ENCODE measurements around the gene MIP.
"Not testable (repeated sequence)": the region's sequence is repeated elsewhere in the genome, so short reads cannot be mapped to it uniquely, and the experiment has no call there.

Gene MIP

DNA sequence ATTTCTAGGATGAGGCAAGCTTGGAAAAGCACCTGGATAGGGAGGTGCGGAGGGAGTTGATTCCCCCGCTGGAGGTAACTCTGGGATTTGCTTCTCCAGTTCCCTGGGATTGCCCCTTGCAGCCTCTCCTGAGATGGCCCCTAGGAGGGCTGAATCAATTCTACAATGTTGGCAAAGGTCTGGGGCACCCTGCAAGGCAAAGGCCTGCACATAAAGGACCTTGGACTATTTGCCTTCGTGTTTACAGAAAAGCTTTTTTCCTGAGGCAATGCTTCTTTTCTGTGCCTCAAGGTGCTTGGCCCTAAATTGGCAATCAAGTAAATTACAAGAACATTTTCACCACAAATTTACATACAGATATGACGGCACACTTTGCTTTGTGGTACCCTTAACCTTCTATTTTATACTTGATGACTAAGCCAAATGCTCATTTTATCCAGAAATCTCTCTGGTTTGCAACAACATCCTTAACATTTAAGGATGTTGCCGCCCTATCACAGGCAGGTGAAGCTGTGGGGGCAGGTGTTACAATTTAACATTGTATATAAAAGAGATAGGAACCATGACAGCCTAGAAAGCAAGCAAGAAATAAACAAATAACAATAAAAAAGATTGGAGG, 45.5 kb downstream of the MIP start:
- no peak for DNase-seq (ENCODE audit: low spot score)

DNA sequence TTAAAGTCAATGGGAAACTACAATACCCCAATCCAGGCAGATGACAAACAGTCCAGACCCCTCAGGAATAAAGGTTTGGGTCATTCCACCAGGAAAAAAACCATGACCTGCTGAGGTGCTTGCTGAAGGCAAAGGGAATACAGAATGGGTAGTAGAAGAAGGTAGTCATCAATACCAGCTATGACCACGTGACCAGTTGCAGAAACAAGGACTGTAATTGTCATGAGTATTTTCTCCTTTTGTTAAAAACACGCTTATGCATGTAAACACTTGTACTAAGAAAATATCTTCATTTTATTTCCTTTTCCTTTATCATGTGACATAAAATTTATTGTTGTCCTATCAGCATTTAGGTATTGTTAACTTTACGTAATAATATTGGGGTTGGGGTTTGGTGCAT, 50.2 kb downstream of the MIP start:
- DNase-seq (ENCODE audit: low spot score), result not testable (repeated sequence)

DNA sequence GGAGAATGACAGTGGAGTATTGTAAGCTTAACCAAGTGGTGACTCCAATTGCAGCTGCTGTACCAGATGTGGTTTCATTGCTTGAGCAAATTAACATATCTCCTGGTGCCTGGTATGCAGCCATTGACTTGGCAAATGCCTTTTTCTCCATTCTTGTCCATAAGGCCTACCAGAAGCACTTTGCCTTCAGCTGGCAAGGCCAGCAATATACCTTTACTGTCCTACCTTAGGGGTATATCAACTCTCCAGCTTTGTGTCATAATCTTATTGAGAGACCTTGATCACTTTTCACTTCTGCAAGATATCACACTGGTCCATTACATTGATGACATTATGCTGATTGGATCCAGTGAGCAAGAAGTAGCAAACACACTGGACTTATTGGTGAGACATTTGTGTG, 52.8 kb downstream of the MIP start:
- DNase-seq (ENCODE audit: low spot score), result not testable (repeated sequence)

DNA sequence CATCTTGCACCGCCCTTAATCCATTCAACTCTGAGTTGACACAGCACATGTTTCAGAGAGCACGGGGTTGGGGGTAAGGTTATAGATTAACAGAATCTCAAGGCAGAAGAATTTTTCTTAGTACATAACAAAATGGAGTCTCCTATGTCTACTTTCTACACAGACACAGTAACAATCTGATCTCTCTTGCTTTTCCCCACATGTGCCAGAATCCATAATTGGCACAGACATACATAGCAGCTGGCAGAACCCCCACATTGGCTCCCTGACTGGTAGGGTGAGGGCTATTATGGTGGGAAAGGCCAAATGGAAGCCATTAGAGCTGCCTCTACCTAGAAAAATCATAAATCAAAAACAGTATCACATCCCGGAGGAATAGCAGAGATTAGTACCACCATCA, 53.3 kb downstream of the MIP start:
- DNase-seq (ENCODE audit: low spot score), result not testable (repeated sequence)

All from HuH-7.5 (cell line).